Measurements from ENCODE around the gene SMARCA5. TPM values are rescaled to one million over a fixed set of nuclear protein-coding genes. Genes with fewer than 3 reads are reported as not detected.

SMARCA5 gene
- total and polyA plus RNA-seq, 9 of the 15 experiments (the other 6 are each of a cell fraction or from before 2014, with no cell fraction given), result 21.6 to 57.8 (median 34.6) TPM

DNA sequence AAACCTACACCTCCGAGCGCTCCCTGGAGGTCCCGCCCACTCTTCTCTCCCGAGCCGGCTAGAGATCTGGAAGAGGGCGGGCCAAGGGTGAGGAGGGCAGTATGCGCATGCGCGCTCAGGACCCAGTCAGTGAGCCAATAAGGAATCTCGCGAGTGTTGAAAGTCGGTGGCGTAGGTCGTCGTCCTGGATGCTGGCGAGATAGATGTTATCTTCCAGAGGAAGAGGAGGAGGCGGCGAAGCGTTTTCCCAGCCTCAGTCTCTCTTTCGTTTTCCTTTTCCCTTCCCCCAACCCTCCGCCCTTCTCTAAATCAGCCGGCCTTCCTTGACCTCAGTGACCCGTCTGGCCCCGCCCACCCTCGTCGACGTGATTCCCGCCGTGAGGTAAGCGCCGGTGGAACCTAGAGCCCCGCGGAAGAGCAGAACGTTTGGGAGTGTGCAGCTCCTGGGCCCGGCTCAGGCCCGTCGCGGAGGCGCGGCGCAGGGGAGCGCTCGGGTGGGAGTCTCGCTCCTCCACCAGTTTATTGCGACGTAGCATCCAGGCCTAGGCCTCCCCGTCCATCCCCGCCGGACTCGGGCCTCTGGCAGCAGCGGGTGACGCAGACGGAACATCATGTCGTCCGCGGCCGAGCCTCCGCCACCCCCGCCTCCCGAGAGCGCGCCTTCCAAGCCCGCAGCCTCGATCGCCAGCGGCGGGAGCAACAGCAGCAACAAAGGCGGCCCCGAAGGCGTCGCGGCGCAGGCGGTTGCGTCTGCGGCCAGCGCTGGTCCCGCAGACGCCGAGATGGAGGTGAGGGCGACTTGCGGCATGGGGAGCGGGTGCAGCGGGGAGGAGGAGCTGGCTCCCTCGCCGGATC is at the start of gene SMARCA5 (continued):
- TF ChIP-seq, protein P1, sequence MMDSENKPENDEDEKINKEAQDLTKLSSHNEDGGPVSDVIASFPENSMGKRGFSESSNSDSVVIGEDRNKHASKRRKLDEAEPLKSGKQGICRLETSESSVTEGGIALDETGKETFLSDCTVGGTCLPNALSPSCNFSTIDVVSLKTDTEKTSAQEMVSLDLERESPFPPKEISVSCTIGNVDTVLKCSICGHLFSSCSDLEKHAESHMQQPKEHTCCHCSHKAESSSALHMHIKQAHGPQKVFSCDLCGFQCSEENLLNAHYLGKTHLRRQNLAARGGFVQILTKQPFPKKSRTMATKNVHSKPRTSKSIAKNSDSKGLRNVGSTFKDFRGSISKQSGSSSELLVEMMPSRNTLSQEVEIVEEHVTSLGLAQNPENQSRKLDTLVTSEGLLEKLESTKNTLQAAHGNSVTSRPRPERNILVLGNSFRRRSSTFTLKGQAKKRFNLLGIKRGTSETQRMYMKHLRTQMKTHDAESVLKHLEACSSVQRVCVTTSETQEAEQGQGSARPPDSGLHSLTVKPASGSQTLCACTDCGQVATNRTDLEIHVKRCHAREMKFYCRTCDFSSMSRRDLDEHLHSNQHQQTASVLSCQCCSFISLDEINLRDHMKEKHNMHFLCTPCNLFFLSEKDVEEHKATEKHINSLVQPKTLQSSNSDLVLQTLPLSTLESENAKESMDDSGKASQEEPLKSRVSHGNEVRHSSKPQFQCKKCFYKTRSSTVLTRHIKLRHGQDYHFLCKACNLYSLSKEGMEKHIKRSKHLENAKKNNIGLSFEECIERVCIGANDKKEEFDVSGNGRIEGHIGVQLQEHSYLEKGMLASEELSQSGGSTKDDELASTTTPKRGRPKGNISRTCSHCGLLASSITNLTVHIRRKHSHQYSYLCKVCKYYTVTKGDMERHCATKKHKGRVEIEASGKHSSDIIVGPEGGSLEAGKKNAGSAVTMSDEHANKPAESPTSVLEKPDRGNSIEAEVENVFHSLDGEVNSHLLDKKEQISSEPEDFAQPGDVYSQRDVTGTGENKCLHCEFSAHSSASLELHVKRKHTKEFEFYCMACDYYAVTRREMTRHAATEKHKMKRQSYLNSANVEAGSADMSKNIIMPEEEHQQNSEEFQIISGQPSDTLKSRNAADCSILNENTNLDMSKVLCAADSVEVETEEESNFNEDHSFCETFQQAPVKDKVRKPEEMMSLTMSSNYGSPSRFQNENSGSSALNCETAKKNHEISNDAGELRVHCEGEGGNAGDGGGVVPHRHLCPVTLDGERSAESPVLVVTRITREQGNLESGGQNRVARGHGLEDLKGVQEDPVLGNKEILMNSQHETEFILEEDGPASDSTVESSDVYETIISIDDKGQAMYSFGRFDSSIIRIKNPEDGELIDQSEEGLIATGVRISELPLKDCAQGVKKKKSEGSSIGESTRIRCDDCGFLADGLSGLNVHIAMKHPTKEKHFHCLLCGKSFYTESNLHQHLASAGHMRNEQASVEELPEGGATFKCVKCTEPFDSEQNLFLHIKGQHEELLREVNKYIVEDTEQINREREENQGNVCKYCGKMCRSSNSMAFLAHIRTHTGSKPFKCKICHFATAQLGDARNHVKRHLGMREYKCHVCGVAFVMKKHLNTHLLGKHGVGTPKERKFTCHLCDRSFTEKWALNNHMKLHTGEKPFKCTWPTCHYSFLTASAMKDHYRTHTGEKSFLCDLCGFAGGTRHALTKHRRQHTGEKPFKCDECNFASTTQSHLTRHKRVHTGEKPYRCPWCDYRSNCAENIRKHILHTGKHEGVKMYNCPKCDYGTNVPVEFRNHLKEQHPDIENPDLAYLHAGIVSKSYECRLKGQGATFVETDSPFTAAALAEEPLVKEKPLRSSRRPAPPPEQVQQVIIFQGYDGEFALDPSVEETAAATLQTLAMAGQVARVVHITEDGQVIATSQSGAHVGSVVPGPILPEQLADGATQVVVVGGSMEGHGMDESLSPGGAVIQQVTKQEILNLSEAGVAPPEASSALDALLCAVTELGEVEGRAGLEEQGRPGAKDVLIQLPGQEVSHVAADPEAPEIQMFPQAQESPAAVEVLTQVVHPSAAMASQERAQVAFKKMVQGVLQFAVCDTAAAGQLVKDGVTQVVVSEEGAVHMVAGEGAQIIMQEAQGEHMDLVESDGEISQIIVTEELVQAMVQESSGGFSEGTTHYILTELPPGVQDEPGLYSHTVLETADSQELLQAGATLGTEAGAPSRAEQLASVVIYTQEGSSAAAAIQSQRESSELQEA (IDR thresholded peaks at IDR 0.05; ENCODE audit: low read depth), result no peak
- TF ChIP-seq PHB2 (IDR thresholded peaks at IDR 0.05; ENCODE audit: low read depth) (no peak), NRF1 (conservative IDR thresholded peaks at IDR 0.05 in 1 of 2, IDR thresholded peaks at IDR 0.05 in 1 of 2) (peak; percentile 95 to 96), ETS2 (tag; IDR thresholded peaks at IDR 0.05; ENCODE audit: borderline replicate concordance, poor library complexity, severe bottlenecking) (no peak), SRSF7 (optimal IDR thresholded peaks at IDR 0.05; ENCODE audit: low read depth, low read length) (no peak), ZNF644 (tag; IDR thresholded peaks at IDR 0.05; ENCODE audit: low read depth) (no peak), HEY1 (CRISPR knock-in tag; IDR thresholded peaks at IDR 0.05; ENCODE audit: borderline replicate concordance) (no peak), ELF4 (CRISPR knock-in tag; IDR thresholded peaks at IDR 0.05) (no peak), BHLHE40 (IDR thresholded peaks at IDR 0.05; ENCODE audit: low read length) (no peak; the same call in none of the 2 replicates), STAT5B (CRISPR knock-in tag; IDR thresholded peaks at IDR 0.05) (no peak)
- TF ChIP-seq, protein P2, sequence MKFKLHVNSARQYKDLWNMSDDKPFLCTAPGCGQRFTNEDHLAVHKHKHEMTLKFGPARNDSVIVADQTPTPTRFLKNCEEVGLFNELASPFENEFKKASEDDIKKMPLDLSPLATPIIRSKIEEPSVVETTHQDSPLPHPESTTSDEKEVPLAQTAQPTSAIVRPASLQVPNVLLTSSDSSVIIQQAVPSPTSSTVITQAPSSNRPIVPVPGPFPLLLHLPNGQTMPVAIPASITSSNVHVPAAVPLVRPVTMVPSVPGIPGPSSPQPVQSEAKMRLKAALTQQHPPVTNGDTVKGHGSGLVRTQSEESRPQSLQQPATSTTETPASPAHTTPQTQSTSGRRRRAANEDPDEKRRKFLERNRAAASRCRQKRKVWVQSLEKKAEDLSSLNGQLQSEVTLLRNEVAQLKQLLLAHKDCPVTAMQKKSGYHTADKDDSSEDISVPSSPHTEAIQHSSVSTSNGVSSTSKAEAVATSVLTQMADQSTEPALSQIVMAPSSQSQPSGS (CRISPR knock-in tag; IDR thresholded peaks at IDR 0.05), result 0 out of 2 replicates have a peak, but pooled peaks have one; percentile 47
- TF ChIP-seq, protein P3, sequence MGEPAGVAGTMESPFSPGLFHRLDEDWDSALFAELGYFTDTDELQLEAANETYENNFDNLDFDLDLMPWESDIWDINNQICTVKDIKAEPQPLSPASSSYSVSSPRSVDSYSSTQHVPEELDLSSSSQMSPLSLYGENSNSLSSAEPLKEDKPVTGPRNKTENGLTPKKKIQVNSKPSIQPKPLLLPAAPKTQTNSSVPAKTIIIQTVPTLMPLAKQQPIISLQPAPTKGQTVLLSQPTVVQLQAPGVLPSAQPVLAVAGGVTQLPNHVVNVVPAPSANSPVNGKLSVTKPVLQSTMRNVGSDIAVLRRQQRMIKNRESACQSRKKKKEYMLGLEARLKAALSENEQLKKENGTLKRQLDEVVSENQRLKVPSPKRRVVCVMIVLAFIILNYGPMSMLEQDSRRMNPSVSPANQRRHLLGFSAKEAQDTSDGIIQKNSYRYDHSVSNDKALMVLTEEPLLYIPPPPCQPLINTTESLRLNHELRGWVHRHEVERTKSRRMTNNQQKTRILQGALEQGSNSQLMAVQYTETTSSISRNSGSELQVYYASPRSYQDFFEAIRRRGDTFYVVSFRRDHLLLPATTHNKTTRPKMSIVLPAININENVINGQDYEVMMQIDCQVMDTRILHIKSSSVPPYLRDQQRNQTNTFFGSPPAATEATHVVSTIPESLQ (CRISPR knock-in tag; IDR thresholded peaks at IDR 0.05), result 0 out of 2 replicates have a peak, but pooled peaks have one; percentile 45

All from K562 (cell line).